GM20000 (cell line): ENCODE measurements around the gene ANKS1A.

ENCODE experiments used
- DNase-seq: peaks from one replicate; pipeline ENCODE4 v3.0.0; 2012; ENCODE audit warnings: low spot score
- CTCF ChIP-seq: IDR thresholded peaks from 2 replicates; pipeline ENCODE4 v1.5.1; 2012; ENCODE audit warnings: mild to moderate bottlenecking, control low read depth; ENCODE audit errors: extremely low read depth, missing control alignments

The ANKS1A gene

DNA sequence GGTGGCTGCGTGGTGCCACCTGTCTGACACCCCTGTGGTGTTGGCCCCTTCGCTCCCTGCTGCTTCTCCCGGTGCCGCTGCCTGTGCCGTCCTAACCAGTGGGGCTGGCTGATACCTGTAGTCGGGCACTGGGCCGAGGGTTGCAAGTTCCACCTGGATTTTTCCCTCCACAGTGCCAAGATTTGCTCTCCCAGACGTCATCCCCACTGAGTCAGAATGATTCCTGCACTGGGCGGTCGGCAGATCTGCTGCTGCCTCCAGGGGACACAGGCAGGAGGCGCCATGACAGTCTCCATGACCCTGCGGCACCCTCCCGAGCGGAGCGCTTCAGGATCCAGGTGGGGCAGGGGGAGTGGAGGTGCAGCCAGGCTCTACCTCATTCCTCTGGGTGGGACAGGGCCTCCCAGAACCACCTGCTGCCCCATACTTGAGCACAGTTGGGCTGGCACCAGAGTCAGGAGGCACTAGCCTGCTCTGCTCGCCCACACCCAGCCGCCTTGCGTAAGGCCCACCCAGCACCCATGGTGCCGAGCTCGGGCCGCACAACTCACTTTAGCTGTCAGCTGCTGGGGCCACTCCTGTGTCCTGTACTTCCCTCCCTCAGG lies 191.9 kb downstream of the ANKS1A start:
- DNase-seq, result no peak
- TF ChIP-seq CTCF, result no peak

DNA sequence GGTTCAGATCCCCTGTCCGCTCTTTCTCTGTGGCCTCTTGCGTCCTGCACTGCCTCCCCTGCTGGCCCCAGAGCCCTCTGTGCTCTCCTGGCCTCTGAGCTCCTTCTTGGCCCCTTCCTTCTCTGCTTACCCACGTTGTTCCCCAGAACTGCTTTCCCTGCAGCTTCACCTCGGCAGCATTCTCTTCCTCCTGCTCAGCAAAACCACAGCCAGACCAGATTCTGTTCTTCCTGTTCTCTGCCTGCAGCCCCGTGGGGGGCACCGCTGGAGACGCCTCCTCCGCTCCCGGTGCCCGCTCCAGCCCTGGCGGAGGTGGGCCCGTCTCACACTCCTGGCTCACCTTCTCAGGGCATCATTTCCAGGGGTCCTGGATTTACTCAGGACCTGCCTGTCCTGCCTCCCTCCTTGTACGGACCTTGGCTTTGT lies 192.4 kb downstream of the ANKS1A start:
- no peak for DNase-seq

GRCh38 chr6:35082046-35082732 lies 193.1 kb downstream of the ANKS1A start:
- no peak for TF ChIP-seq CTCF
- no peak for DNase-seq

More for the DNA sequence above, 192.4 kb downstream of the ANKS1A start:
- no peak for TF ChIP-seq CTCF

DNA sequence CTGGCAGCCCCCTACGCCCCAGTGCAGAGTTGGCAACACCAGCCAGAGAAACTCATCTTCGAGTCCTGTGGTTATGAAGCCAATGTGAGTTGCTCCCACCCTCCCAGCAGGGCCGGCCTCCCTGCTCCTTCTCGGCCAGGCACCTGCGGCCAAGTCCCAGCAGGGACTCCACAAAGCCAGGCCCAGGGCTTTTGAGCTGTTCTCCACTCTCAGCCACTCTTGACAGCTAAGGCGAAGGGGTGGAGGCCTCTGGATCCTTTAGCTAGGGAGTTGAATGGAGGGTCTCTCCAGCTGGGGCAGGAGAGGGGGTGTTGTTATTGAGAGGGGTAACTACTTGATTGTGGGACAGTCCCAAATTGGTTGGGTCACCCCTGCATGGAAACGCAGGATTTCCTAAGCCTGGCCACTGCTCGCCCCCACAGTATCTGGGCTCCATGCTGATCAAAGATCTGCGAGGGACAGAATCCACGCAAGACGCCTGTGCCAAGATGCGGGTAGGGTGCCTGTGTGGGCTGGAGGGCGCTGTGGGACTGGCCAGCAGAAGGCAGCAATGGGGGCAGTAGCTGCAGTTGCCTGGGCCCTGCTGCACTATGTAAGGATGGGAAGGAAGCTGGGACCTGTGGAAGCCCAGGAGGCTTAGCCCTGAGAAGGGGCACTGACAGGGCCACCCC lies 193.8 kb downstream of the ANKS1A start:
- DNase-seq, result no peak
- no peak for TF ChIP-seq CTCF

DNA sequence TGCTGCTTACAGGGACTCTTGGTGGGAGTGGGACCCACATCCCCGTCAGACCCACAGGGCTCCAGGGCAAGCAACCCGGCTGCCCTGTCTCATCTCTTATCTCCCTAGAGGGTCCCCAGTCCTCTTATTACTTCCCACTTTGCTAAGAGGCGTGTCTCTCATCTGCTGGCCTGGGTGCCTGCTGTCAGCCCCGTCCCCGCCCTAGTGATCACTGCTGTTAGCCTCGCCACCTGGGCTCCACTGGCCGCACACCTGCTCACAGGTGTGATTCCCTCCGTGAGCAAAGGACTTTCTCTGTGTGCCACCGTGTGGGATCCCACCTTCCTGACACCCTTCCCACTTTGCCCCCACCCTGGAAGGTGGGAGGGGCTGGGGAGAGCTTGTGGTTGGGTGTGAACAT lies 194.5 kb downstream of the ANKS1A start:
- TF ChIP-seq CTCF, result no peak
- no peak for DNase-seq

GRCh38 chr6:35084041-35084491 lies 195.0 kb downstream of the ANKS1A start:
- no peak for TF ChIP-seq CTCF
- no peak for DNase-seq
